ENCODE results near the gene CXorf38.
"Not testable (repeated sequence)": the region's sequence is repeated elsewhere in the genome, so short reads cannot be mapped to it uniquely, and the experiment has no call there.

CXorf38 gene

GRCh38 chrX:40582811-40583210, 64.5 kb downstream of the CXorf38 start:
- ATAC-seq = no peak
- TF ChIP-seq GLIS3 (CRISPR knock-in tag; IDR thresholded peaks at IDR 0.05) (no peak), PPARA (CRISPR knock-in tag; IDR thresholded peaks at IDR 0.05; ENCODE audit: borderline replicate concordance) (no peak), ESRRG (CRISPR knock-in tag; IDR thresholded peaks at IDR 0.05) (no peak), ZC3H10 (CRISPR knock-in tag; IDR thresholded peaks at IDR 0.05) (no peak)

- ATAC-seq = not testable (repeated sequence)
Measured at GRCh38 chrX:40582178-40582577, 65.2 kb downstream of the CXorf38 start.

GRCh38 chrX:40581336-40581920, 65.9 kb downstream of the CXorf38 start:
- no peak for TF ChIP-seq ZC3H10 (CRISPR knock-in tag; IDR thresholded peaks at IDR 0.05)
- no peak for TF ChIP-seq BACH2 (CRISPR knock-in tag; IDR thresholded peaks at IDR 0.05; ENCODE audit: borderline replicate concordance)
- no peak for TF ChIP-seq TSHZ2 (CRISPR knock-in tag; IDR thresholded peaks at IDR 0.05)
- ATAC-seq = peak; percentile 5; the same call in 2 of the 3 replicates

GRCh38 chrX:40580537-40581335, 66.6 kb downstream of the CXorf38 start, which contains the start of gene ATP6AP2:
Gene ATP6AP2, plus strand, starts transcription at chrX:40580970. Its CDS starts 96 bp downstream, at chrX:40581066.
- TF ChIP-seq OSR1 (CRISPR knock-in tag; IDR thresholded peaks at IDR 0.05) = no peak
- ATAC-seq = peak; percentile 99

GRCh38 chrX:40579900-40580536, 67.3 kb downstream of the CXorf38 start:
- ATAC-seq = no peak; the same call in 2 of the 3 replicates
- TF ChIP-seq CSRNP3 (CRISPR knock-in tag; IDR thresholded peaks at IDR 0.05) = no peak
- TF ChIP-seq PPARA (CRISPR knock-in tag; IDR thresholded peaks at IDR 0.05; ENCODE audit: borderline replicate concordance) = no peak
- no peak for TF ChIP-seq TOX (CRISPR knock-in tag; IDR thresholded peaks at IDR 0.05; ENCODE audit: borderline replicate concordance)
- TF ChIP-seq ISL1 (CRISPR knock-in tag; IDR thresholded peaks at IDR 0.05) = no peak

GRCh38 chrX:40579141-40579540, 68.2 kb downstream of the CXorf38 start:
- TF ChIP-seq CSRNP3 (CRISPR knock-in tag; IDR thresholded peaks at IDR 0.05) = no peak
- TF ChIP-seq ZFP3 (CRISPR knock-in tag; IDR thresholded peaks at IDR 0.05) = no peak
- no peak for TF ChIP-seq SNAI2 (CRISPR knock-in tag; IDR thresholded peaks at IDR 0.05)

GRCh38 chrX:40578039-40578695, 69.2 kb downstream of the CXorf38 start:
- ATAC-seq = no peak
- TF ChIP-seq CSDC2 (CRISPR knock-in tag; IDR thresholded peaks at IDR 0.05) = no peak
- no peak for TF ChIP-seq TCF4 (CRISPR knock-in tag; IDR thresholded peaks at IDR 0.05; ENCODE audit: borderline replicate concordance)
- TF ChIP-seq RARB (CRISPR knock-in tag; IDR thresholded peaks at IDR 0.05) = no peak
- TF ChIP-seq PATZ1 (CRISPR knock-in tag; IDR thresholded peaks at IDR 0.05; ENCODE audit: borderline replicate concordance) = no peak
- TF ChIP-seq CREB5 (CRISPR knock-in tag; IDR thresholded peaks at IDR 0.05; ENCODE audit: low read depth) = no peak
- TF ChIP-seq ZC3H10 (CRISPR knock-in tag; IDR thresholded peaks at IDR 0.05) = no peak
- TF ChIP-seq CSRNP3 (CRISPR knock-in tag; IDR thresholded peaks at IDR 0.05) = no peak

More at GRCh38 chrX:40579141-40579540, 68.2 kb downstream of the CXorf38 start:
- no peak for ATAC-seq
